ENCODE measurements around the gene CCDC167. TPM values are rescaled to one million over a fixed set of nuclear protein-coding genes. Genes with fewer than 3 reads are reported as not detected.

CCDC167 gene
- 69.4 and 73.3 TPM in 2 replicates for total RNA-seq

GRCh38 chr6:37499433-37500293 lies at the start of gene CCDC167:
CCDC167 (minus strand) TSS chr6:37499893; CDS start chr6:37499863, 30 bp downstream.
- intact Hi-C loops (cut with micrococcal nuclease) = loop anchor here (1.0 to 10.0 kb wide), 4 partner anchors 54 to 1205 kb away; partner anchors contain the start of genes CMTR1 and GLO1

DNA sequence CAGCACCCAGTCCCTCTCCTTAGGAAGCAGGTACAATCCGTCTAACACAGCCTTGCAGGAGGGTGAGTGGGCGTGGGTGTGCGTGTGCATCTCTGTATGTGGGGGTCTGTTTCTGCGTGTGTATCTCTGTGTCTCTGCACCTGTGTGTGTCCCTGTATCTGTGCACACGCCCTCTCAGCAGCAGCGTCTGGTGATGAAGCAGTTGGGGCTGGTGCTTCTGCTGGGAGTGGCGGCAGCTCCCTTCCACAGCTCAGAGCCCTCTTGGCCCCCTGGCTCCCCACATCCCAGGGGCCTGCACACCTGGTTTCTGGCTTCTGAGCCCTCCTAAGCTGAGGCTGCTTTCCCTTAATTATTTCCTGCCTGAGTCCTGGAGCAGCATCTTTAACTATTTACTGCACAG lies 49.5 kb upstream of the CCDC167 start:
- intact Hi-C loops (cut with micrococcal nuclease) = no loop called here

- intact Hi-C loops (cut with micrococcal nuclease) = no loop called here
Measured at GRCh38 chr6:37548067-37548674, 48.5 kb upstream of the CCDC167 start.

- intact Hi-C loops (cut with micrococcal nuclease) = loop anchor here (1.0 kb wide), 1 partner anchor 31 kb away; no protein-coding TSS in a partner anchor
Measured at GRCh38 chr6:37547564-37548061, 47.9 kb upstream of the CCDC167 start.

GRCh38 chr6:37546141-37546871 lies 46.6 kb upstream of the CCDC167 start:
- intact Hi-C loops (cut with micrococcal nuclease) = no loop called here

GRCh38 chr6:37544530-37544929 lies 44.8 kb upstream of the CCDC167 start:
- intact Hi-C loops (cut with micrococcal nuclease) = no loop called here

GRCh38 chr6:37543361-37543760 lies 43.7 kb upstream of the CCDC167 start:
- intact Hi-C loops (cut with micrococcal nuclease) = no loop called here

DNA sequence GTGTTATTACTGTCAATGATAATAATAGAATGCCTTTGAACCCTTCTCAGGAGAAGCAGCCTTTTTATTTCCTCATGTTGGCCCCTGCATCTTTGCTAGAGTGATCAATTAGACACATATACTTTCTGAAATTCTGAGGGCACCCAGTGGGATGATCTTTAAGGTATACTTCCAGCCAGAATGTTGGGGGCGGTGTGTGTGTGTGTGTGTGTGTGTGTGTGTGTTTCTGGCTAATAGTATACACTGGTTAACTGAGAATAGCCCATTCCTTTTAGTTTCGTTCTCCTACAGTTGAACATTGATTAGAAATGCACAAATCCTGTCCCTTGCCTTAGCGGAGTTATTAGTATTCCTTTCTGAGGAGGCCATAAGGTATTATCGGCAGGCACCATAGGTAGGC lies 41.7 kb upstream of the CCDC167 start:
- intact Hi-C loops (cut with micrococcal nuclease) = no loop called here

DNA sequence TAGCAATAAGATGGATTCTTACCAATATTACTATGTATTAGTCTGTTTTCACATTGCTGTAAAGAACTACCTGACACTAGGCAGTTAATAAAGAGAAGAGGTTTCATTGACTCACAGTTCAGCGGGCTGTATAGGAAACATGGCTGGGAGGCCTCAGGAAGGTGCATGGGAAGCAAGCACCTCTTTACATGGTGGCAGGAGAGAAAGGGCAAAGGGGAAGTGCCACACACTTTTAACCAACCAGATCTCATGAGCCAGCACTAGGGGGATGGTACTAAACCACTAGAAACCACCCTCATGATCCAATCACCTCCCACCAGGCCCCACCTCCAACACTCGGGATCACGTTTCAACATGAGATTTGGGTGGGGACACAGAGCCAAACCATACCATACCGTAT lies 40.7 kb upstream of the CCDC167 start:
- intact Hi-C loops (cut with micrococcal nuclease) = no loop called here

DNA sequence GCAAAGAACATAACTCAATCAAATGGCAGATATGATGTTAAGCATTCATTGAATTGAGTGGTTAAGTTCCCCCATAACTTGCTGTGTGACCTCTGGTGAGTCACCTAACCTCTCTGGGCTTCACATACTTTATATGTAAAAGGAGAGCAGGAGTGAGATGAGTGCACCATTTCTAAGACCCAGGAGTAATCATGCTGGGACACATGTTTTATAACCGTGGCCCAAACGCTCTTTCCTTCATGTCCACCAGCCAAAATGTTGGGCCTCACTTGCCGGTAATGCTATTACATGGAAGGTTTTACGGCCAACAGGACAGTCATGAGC lies 40.3 kb upstream of the CCDC167 start:
- intact Hi-C loops (cut with micrococcal nuclease) = no loop called here

GRCh38 chr6:37539171-37540028 lies 39.7 kb upstream of the CCDC167 start:
- intact Hi-C loops (cut with micrococcal nuclease) = no loop called here

DNA sequence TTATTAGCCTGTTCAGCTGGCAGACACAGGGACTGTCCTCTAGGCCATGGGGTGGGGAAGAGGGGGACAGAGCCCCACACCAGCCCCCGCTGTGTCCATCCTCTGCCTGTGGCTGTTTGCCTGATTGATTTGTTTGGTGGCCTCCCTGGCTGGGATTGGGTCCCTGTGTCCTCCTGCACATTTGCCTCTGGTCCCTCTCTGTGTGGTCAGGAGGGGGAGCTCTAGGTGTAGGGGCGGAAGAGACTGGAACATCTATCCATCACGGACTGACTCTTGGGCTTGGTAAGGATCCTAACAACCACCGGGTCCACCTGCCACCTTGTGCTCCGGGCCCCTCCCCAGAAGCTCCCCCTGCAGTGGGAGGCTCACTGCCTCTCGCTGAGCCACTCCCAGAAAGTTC lies 38.4 kb upstream of the CCDC167 start:
- intact Hi-C loops (cut with micrococcal nuclease) = no loop called here

DNA sequence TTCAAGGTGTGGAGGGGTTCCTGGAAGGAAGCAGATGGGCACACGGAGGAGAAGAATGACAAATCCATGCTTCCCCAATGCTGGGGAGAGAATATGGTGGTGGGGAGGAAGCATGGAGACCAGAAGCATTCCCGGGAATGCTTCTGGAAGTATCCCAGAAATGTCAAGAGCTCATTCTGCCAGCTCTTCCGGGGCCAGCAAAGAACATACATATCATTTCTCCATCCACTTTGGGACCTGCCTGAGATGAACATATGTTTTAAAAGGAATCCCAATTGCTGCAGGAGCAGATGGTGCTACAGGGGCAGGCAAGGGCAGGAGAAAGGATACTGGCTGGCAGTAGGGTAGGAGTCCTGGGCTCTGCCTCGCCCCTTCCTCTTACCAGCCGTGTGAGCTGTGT lies 37.9 kb upstream of the CCDC167 start:
- intact Hi-C loops (cut with micrococcal nuclease) = no loop called here

GRCh38 chr6:37536491-37537190 lies 36.9 kb upstream of the CCDC167 start:
- intact Hi-C loops (cut with micrococcal nuclease) = no loop called here

DNA sequence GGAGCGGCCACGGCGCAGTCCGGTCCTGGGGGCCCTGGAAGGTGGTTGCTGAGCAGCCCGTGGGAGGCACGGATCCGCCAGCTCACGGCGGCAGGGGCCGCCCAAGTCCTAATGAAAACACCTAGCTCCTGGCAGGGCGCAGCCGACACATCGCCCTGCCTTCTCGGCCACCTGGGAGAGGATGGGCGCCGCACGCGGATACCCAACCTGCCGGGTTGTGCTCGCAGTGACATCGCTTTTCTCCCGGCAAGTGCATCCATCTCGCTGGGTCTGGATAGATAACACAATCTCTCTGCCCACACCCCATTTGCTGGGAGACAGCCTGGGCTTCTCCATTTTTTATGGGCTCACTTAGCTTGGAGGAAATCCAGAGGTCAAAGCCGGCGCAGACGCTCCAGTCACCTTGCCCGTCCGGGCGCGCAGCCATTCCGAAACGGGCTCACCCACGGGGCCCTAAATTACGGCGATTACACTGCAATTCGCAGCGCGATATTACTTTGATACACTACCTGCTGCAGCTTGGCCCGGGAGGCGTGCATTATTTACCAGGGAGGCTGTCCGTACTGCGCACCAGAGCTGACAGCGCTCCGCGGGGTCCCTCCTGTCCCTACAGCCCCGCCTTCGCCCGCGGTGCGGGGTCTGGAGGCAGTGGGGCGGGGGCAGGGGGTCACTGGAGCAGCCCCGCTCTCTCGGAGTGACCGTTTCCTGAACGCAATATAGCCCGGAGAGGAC lies 36.2 kb upstream of the CCDC167 start:
- intact Hi-C loops (cut with micrococcal nuclease) = no loop called here

DNA sequence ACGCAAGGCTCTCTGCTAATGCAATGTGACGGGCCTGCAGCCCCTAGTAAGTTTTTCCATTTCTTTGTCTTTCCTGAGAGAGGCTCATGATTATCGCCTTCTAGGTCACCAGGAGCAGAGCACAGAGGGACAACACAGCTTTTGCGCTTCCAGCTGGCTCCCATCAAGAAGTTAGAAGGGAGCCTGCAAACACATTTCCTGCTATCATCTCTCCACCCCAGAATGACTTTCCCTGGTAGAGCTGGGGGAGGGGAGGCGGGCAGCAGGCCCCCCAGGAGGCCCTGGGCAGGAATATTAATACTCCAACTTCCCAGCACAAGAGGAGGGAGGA lies 35.7 kb upstream of the CCDC167 start:
- intact Hi-C loops (cut with micrococcal nuclease) = no loop called here

DNA sequence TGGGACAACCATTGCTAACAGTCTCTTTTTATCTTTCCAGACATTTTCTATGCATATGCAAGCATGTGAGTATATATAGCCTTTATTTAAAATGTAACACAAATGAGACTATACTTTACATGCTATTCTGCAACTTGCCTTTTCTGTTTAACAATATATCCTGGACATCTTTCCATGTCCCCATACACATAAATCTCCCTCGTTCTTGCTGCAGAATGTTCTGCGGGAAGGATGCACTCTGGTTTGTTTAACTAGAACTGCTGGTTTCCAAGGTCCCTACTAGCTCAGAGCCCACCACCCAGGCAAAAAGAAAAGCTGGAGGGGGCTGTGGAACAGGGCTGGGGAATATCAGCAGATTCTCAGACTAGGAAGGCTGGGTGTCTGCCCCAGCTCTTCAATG lies 35.2 kb upstream of the CCDC167 start:
- intact Hi-C loops (cut with micrococcal nuclease) = no loop called here

GRCh38 chr6:37532122-37532521 lies 32.4 kb upstream of the CCDC167 start:
- intact Hi-C loops (cut with micrococcal nuclease) = no loop called here

DNA sequence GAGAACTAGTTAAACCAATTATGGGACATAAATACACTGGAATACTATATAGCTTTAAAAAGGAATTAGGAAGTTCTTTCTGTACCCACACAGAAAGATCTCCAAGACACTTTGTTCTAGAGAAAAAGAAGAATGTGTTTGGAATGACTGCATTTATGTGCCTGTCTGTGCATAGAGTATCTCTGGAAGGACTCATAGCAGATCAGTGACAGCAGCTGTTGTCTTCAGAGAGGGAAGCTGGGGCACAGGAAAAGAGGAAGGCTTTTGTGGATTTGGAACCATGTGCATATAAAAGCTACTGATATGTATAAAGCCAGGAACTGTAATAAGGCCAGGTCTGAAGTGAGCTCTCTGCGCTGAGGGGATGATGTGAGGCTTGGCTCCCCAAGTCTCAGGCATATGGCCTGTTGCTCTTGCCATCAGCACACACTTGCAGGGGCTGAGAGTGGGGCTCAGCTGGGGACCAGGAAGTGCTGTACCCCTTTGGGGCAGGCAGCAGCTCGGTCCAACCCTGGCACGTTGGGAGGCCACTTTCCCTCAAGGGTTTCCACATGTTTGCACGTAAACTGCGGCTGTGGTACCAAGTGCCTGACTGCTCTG lies 31.8 kb upstream of the CCDC167 start:
- intact Hi-C loops (cut with micrococcal nuclease) = no loop called here
